Right atrium auricular region (tissue), 2 donors: ENCODE data around the gene MICAL1. TPM values are rescaled to one million over a fixed set of nuclear protein-coding genes. Genes with fewer than 3 reads are reported as not detected.

ENCODE experiments used
- DNase-seq: peaks from one replicate; pipeline ENCODE4 v3.0.0-alpha.2; 2019; ENCODE audit warnings: low spot score
- H3K27ac ChIP-seq, 2 donors: fragments of 200-600 bp; sonication (generic); 1 replicate in 1 of 2; 2 replicates in 1 of 2; pipeline ENCODE4 v1.5.1; 2016 to 2019
- H3K27me3 ChIP-seq, 2 donors: fragments of 200-600 bp; sonication (generic); one replicate each; pipeline versions ENCODE4 v1.5.1 to v1.6.0; 2017 to 2019
- H3K36me3 ChIP-seq: fragments of 200-600 bp; sonication (generic); one replicate; pipeline ENCODE4 v1.5.1; 2016
- H3K4me1 ChIP-seq, 2 donors: fragments of 200-600 bp; sonication (generic); one replicate each; pipeline versions ENCODE4 v1.5.1 to v1.6.0; 2017 to 2019
- H3K4me3 ChIP-seq, 2 donors: fragments of 200-600 bp; sonication (generic); 1 replicate in 1 of 2; 2 replicates in 1 of 2; pipeline ENCODE4 v1.5.1; 2017 to 2019; ENCODE audit warnings: mild to moderate bottlenecking in 1 of 2, moderate library complexity in 1 of 2
- H3K9me3 ChIP-seq, 2 donors: fragments of 200-600 bp; sonication (generic); one replicate each; pipeline ENCODE4 v1.5.1; 2019
- total RNA-seq, 2 donors: library from RNA; depleted of rRNA; stranded (reverse); fragments of >200 nt; gene quantifications; one replicate each; pipeline ENCODE4 v1.1.0, GENCODE V29; 2016
- TF ChIP-seq, protein P1 (sequence below), 2 donors: fragments of 200-600 bp; sonication (generic); IDR thresholded peaks; one replicate each; pipeline ENCODE4 v1.5.1; 2019; ENCODE audit warnings: antibody characterized with exemption in 2 of 2

MICAL1 gene
- total RNA-seq, 2 donors from 2014 or later: 4.5 to 11.6 TPM

GRCh38 chr6:109475625-109476024 is 20.1 kb upstream of the MICAL1 start:
- H3K27me3 ChIP-seq: no peaks in the 10 kb centered on the region
- no peak overlapping the region for H3K27ac ChIP-seq
- peaks cover 0 to 22% of the 10 kb centered on the region in 2 donors for H3K4me1 ChIP-seq
- peaks cover 62% of the 10 kb centered on the region for H3K36me3 ChIP-seq
- no peak for DNase-seq
- H3K9me3 ChIP-seq: no peaks in the 10 kb centered on the region
- no peak overlapping the region for H3K4me3 ChIP-seq
- TF ChIP-seq, protein P1, sequence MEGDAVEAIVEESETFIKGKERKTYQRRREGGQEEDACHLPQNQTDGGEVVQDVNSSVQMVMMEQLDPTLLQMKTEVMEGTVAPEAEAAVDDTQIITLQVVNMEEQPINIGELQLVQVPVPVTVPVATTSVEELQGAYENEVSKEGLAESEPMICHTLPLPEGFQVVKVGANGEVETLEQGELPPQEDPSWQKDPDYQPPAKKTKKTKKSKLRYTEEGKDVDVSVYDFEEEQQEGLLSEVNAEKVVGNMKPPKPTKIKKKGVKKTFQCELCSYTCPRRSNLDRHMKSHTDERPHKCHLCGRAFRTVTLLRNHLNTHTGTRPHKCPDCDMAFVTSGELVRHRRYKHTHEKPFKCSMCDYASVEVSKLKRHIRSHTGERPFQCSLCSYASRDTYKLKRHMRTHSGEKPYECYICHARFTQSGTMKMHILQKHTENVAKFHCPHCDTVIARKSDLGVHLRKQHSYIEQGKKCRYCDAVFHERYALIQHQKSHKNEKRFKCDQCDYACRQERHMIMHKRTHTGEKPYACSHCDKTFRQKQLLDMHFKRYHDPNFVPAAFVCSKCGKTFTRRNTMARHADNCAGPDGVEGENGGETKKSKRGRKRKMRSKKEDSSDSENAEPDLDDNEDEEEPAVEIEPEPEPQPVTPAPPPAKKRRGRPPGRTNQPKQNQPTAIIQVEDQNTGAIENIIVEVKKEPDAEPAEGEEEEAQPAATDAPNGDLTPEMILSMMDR (IDR thresholded peaks at IDR 0.05): no peak

GRCh38 chr6:109474995-109475394 is 19.4 kb upstream of the MICAL1 start:
- no peaks in the 10 kb centered on the region for H3K27me3 ChIP-seq
- peaks cover 65% of the 10 kb centered on the region for H3K36me3 ChIP-seq
- no peaks in the 10 kb centered on the region for H3K9me3 ChIP-seq
- no peak overlapping the region for H3K27ac ChIP-seq
- TF ChIP-seq, protein P1 (IDR thresholded peaks at IDR 0.05): no peak
- H3K4me1 ChIP-seq: peaks cover 0 to 16% of the 10 kb centered on the region in 2 donors
- DNase-seq: no peak
- no peak overlapping the region for H3K4me3 ChIP-seq

DNA sequence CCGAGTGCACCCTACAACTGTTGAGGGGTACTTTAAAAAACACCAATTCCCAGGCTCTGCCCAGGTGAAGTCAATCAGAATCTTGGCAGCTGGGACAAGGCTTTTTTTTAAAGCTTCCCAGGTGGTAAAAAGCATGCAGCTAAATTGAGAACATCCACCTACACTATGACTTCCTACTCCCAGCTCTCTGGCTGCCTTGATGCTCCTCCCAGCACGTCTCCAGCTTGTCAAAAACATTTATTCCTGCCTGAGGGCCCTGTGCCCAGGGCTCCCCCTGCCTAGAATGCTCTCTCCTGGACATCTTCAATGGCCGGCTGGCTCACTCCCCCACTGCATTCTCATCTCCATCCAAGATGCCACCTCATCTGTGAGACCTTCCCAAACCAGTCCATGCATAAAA is 17.5 kb upstream of the MICAL1 start:
- TF ChIP-seq, protein P1 (IDR thresholded peaks at IDR 0.05): no peak
- peaks cover 65% of the 10 kb centered on the region for H3K36me3 ChIP-seq
- no peak for DNase-seq

DNA sequence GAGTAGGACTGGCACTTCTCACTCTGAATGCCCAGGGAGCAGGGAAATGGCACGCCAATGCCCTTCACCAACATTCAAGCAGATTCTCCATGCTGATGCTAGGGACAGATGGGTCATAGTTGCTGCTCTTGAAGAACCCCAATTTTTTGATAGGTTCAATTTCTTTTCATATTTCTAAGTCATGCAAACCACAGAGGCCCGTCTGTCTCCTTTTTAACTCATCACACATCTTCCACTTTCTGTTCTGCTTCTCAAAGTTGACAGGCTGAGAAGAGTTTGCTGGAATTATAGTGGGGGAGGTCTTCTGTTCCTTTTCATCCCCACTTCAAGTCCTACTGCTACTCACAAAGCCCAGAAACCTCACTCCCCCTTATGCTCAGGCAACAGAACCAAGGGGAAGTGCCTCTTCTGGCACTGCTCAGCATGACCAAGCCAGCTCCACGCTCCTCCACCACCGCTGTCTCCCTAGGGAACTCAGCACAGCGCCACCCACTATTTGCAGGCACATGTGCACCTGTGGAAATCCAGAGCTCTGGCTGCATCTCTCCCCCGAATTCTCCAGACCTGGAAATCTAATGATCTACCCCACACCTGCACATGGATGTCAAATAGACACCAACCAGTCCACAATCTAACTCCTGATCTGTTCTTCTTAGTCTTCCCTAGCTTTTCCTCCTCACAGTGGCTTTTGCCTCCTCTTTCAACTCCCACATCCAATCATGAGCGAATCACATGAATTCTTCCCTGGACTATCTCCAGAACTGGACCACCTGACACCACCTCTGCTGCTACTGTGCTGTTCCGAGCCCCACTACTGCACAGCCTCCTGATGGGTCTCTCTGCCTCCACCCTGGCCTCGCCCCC is 16.8 kb upstream of the MICAL1 start:
- no peaks in the 10 kb centered on the region for H3K27me3 ChIP-seq
- H3K9me3 ChIP-seq: no peaks in the 10 kb centered on the region
- H3K4me3 ChIP-seq: no peak overlapping the region
- no peak for DNase-seq
- H3K4me1 ChIP-seq: no peaks in the 10 kb centered on the region
- H3K27ac ChIP-seq: no peak overlapping the region
- H3K36me3 ChIP-seq: peaks cover 66% of the 10 kb centered on the region
- TF ChIP-seq, protein P1 (IDR thresholded peaks at IDR 0.05): no peak

More for the DNA sequence above, 17.5 kb upstream of the MICAL1 start:
- H3K27me3 ChIP-seq: no peaks in the 10 kb centered on the region
- no peak overlapping the region for H3K4me3 ChIP-seq
- H3K4me1 ChIP-seq: no peaks in the 10 kb centered on the region
- no peak overlapping the region for H3K27ac ChIP-seq
- H3K9me3 ChIP-seq: no peaks in the 10 kb centered on the region

- TF ChIP-seq, protein P1 (IDR thresholded peaks at IDR 0.05): no peak
- H3K4me3 ChIP-seq: no peak overlapping the region
- H3K36me3 ChIP-seq: peaks cover 68% of the 10 kb centered on the region
- no peak for DNase-seq
- H3K9me3 ChIP-seq: no peaks in the 10 kb centered on the region
- no peak overlapping the region for H3K27ac ChIP-seq
- H3K4me1 ChIP-seq: peaks cover 0 to 3% of the 10 kb centered on the region in 2 donors
- H3K27me3 ChIP-seq: no peaks in the 10 kb centered on the region
These were observed 15.7 kb upstream of the MICAL1 start for GRCh38 chr6:109471105-109471810.
